Epithelial cell of proximal tubule (primary cell): ENCODE results near the gene CBX1. TPM values are rescaled to one million over a fixed set of nuclear protein-coding genes. Genes with fewer than 3 reads are reported as not detected.

Experiments
- DNase-seq: peaks from one replicate; pipeline ENCODE4 v3.0.0-alpha.2; 2011; ENCODE audit warnings: low read depth
- H3K4me3 ChIP-seq: 2 replicates; pipeline ENCODE4 v1.5.1; 2011; ENCODE audit warnings: low read depth, mild to moderate bottlenecking, low read length
- total RNA-seq: library from RNA; depleted of rRNA; stranded (reverse); fragments of >200 nt; gene quantifications from 2 replicates; pipeline ENCODE4 v1.2.3, GENCODE V29; 2015
- TF ChIP-seq, protein P1 (sequence below): conservative IDR thresholded peaks from 2 replicates; pipeline ENCODE4 v1.5.1; 2012; ENCODE audit warnings: low read depth, mild to moderate bottlenecking, low read length

CBX1 gene
- total RNA-seq = 99.7 and 105 TPM in 2 replicates

DNA sequence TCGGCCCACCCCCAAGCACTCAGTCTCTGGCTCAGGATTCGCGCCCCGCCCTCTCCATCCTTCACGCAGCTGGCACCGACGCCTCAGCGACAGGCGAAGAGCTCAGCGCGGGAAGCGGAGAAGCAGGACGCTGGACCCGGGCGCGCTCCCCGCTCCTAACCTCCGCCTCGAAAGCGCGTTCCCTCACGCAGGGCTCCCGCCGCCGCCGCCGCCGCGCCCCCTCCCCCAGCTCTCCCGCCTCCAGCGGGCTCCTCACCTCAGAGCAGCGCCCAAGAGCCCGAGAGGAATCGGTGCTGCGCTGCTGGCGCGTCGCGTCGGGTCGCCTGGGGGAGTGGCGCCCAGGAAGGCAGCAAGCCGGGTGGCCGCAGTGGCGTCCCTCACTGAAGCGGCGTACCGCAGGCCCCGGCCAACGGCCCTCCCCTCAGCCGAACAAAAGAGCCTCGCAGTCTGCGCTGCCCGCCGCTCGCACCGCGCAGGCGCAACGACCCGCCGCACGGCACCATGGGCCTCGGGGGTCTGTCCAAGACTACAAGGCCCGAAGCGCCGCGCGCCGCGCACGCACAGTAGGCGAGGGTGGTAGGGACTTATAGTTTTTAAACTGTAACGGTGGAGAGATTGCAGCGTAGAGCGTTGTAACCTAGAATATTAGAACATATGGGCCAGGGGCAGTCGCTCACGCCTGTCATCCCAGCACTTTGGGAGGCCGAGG is at the start of gene CBX1:
TSS of gene CBX1 (minus strand) at position 467 of the 709 bp plus-strand sequence. CDS start 24,474 bp downstream, outside the sequence.
- DNase-seq = no peak
- peak within 1 kb of the TSS; percentile 96 for H3K4me3 ChIP-seq

DNA sequence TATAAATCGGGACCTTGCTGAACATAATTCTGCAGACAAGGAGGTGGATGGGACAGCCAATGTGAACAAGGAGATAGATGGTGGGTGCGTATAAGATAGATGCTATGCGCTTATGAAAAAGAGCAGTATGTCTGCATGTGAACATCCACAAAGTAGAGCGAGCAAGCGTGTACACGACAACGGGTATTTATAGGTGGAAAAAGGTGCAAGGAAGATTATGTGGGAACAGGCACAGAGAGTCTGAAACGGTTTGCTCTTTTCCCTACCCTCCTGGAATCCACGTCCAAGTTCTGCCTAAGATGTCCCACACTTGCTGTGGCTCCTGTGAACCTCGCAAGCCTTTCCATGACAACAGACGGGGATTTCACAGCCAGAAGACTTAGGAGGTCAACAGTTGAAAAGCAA is 49.3 kb upstream of the CBX1 start:
- no peak for DNase-seq
- TF ChIP-seq, protein P1, sequence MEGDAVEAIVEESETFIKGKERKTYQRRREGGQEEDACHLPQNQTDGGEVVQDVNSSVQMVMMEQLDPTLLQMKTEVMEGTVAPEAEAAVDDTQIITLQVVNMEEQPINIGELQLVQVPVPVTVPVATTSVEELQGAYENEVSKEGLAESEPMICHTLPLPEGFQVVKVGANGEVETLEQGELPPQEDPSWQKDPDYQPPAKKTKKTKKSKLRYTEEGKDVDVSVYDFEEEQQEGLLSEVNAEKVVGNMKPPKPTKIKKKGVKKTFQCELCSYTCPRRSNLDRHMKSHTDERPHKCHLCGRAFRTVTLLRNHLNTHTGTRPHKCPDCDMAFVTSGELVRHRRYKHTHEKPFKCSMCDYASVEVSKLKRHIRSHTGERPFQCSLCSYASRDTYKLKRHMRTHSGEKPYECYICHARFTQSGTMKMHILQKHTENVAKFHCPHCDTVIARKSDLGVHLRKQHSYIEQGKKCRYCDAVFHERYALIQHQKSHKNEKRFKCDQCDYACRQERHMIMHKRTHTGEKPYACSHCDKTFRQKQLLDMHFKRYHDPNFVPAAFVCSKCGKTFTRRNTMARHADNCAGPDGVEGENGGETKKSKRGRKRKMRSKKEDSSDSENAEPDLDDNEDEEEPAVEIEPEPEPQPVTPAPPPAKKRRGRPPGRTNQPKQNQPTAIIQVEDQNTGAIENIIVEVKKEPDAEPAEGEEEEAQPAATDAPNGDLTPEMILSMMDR = no peak
- no peak overlapping the region for H3K4me3 ChIP-seq

More for the DNA sequence above, at the start of gene CBX1:
- TF ChIP-seq, protein P1 = no peak

DNA sequence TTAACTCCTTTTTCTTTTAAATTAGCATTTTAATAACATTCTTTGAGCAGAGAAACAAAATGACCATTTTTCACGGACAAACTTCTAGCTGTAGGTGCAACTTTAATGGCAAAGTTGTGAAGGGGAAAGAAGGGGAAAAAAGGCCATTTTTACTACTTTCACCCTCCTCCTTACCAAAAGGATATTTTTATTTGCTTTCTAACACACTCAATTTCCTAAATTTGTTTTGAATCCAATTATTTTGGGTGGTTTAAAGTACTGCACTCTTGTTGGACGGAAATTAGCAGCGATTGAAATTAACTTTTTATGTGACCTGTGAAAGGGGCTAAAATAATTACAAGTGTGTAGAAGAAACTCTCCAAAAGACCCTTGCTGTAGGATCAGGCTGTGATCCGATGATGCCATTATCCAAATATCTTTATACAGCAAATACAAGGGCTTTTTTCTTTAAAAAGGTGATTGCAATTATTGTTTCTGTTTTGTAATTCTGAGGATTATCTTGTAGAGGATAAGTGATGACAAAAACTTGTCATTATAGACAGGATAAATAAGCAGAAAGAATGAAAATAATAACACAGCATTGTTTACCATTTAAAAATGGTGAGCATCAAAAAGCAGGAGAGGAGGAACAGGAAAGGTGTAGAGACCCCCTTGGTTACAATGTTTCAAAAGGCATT is 48.6 kb upstream of the CBX1 start:
- H3K4me3 ChIP-seq = no peak overlapping the region
- no peak for DNase-seq
- TF ChIP-seq, protein P1 = no peak

DNA sequence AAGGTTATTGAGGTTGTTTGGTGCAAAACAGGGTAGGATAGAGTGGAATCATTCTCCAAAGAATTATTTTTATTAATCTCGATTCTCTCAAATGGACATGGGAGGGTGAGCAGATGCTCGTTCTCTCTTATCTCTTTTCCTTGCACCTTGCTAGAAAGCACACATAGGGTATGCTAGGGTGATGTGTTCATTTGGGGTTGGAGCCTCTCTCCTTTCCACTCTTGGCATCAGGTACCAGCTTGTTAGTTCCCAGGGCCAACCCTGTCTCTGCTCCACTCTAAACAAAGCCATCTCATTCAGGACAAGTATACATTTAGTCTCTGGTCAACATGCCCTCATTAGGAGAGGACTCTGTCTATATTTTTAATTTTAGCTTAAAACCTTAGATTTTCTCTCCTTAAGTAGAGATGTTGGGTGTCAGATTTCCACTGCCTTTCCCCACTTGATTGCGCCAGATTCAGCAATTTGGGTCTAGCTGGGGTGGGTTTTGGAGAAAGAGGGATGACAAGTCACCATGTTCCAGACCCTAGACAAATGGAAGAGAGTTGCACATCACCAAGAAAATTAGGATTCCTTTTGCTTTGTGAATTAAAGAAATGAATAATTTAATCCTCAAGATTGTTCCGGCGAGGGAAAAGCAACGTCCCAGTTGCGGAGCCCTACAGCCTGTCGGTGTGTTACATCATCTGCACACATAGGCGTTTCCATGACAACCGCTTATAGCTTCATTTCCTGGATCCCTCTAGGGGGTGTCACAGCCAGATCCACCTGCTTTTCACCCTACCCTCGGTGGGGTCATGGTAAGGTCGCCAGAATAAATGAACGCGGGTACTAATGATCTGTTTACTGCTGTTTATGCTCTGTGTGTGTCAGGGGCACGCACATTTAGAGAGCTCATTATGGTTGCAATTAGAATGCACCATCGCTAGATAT is 47.8 kb upstream of the CBX1 start:
- H3K4me3 ChIP-seq = no peak overlapping the region
- TF ChIP-seq, protein P1 = no peak
- no peak for DNase-seq

DNA sequence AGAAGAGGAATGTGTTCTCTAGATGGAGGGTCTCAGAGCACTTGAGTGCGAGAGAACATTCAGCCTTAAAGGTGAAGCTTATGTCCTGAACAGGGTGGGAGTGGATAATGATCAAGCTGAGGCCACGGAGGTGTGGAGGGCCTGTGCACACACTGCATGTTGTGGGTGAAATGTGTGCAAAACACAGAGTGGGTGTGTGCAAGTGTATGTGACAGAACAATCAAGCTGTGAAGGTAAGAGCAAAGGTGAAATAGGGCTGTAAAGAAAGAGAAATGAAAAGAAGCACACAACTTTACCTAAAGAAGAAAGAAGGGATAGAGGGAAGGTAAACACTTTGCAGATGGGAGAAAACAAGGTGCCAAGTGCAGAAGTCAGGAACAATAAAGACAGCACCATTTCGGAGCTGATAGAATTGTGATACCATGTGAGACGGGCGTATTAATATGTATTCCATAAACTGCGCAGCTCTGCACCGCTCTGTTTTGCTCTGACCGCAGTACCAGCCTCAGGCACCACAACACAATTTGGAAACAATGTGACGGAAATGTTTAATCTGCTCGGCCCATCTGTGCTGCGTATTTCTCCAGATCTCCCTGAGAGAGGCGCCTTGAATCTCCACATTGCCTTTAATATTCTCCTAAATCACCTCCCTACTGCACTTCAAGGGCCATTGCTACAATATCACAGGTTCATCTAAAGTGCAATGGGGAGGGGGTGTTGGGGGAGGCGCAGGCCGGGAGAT is 46.9 kb upstream of the CBX1 start:
- no peak for DNase-seq
- TF ChIP-seq, protein P1 = no peak
- no peak overlapping the region for H3K4me3 ChIP-seq
